SH-SY5Y (cell line): ENCODE measurements around the gene ADM5.

Experiments used
- GATA2 ChIP-seq: IDR thresholded peaks from 2 replicates; pipeline ENCODE4 v1.6.1; 2011; ENCODE audit warnings: mild to moderate bottlenecking, low read depth, low read length
- GATA3 ChIP-seq: IDR thresholded peaks from 2 replicates; pipeline ENCODE4 v1.6.1; 2011; ENCODE audit warnings: low read depth, mild to moderate bottlenecking, low read length, moderate library complexity

Gene ADM5

GRCh38 chr19:49696115-49696514 lies 6.7 kb downstream of the ADM5 start:
- TF ChIP-seq GATA3 = no peak
- no peak for TF ChIP-seq GATA2

- no peak for TF ChIP-seq GATA3
- no peak for TF ChIP-seq GATA2
These were observed 7.5 kb downstream of the ADM5 start for GRCh38 chr19:49696865-49697264.

- TF ChIP-seq GATA3 = no peak
- no peak for TF ChIP-seq GATA2
These were observed 10.0 kb downstream of the ADM5 start for GRCh38 chr19:49699364-49699763.

GRCh38 chr19:49700563-49700962 lies 11.2 kb downstream of the ADM5 start:
- TF ChIP-seq GATA2 (no peak), GATA3 (no peak)

GRCh38 chr19:49701271-49701786 lies 11.9 kb downstream of the ADM5 start:
- no peak for TF ChIP-seq GATA2
- TF ChIP-seq GATA3 = no peak

GRCh38 chr19:49704888-49705642 lies 15.7 kb downstream of the ADM5 start:
- TF ChIP-seq GATA2 (no peak), GATA3 (no peak)

- TF ChIP-seq GATA3 (no peak), GATA2 (no peak)
These were observed 16.5 kb downstream of the ADM5 start for GRCh38 chr19:49705919-49706318.

GRCh38 chr19:49710372-49710951 lies 21.1 kb downstream of the ADM5 start:
- no peak for TF ChIP-seq GATA3

- TF ChIP-seq GATA3 = no peak
- no peak for TF ChIP-seq GATA2
These were observed 23.0 kb downstream of the ADM5 start for GRCh38 chr19:49712397-49712859.

GRCh38 chr19:49713236-49713845 lies 23.9 kb downstream of the ADM5 start:
- no peak for TF ChIP-seq GATA3
- TF ChIP-seq GATA2 = no peak

GRCh38 chr19:49716154-49716553 lies 26.8 kb downstream of the ADM5 start:
- TF ChIP-seq GATA3 = no peak

- TF ChIP-seq GATA2 = no peak
These were observed 29.1 kb downstream of the ADM5 start for GRCh38 chr19:49718511-49718910.

GRCh38 chr19:49718991-49719390 lies 29.6 kb downstream of the ADM5 start:
- TF ChIP-seq GATA2 (no peak), GATA3 (no peak)

GRCh38 chr19:49727217-49728030 lies 38.0 kb downstream of the ADM5 start:
- TF ChIP-seq GATA3 (no peak), GATA2 (no peak)

- TF ChIP-seq GATA3 (no peak), GATA2 (no peak)
These were observed 40.8 kb downstream of the ADM5 start for GRCh38 chr19:49730166-49730565.
